Nephron progenitor cell (in vitro differentiated cells): ENCODE results near the gene TMA7B.

Experiments
- DNase-seq: peaks from one replicate; pipeline ENCODE4 v3.0.0; 2021
- H3K27ac Mint-ChIP-seq: 2 replicates; pipeline ENCODE4 v1.8.0; 2021; ENCODE audit warnings: mild to moderate bottlenecking, moderate library complexity, mixed read lengths
- H3K27me3 Mint-ChIP-seq: 2 replicates; pipeline ENCODE4 v1.8.0; 2021; ENCODE audit warnings: mild to moderate bottlenecking, low read depth, mixed read lengths; ENCODE audit not compliant: poor library complexity
- H3K36me3 Mint-ChIP-seq: 2 replicates; pipeline ENCODE4 v1.8.0; 2021; ENCODE audit warnings: low read depth, mixed read lengths
- H3K4me1 Mint-ChIP-seq: 2 replicates; pipeline ENCODE4 v1.8.0; 2021; ENCODE audit warnings: mixed read lengths
- H3K4me3 Mint-ChIP-seq: 2 replicates; pipeline ENCODE4 v1.8.0; 2021; ENCODE audit warnings: mild to moderate bottlenecking, moderate library complexity, mixed read lengths
- H3K9me3 Mint-ChIP-seq: 2 replicates; pipeline ENCODE4 v1.8.0; 2021; ENCODE audit warnings: mild to moderate bottlenecking, moderate library complexity, mixed read lengths
- TF ChIP-seq, protein P1 (sequence below): fragments of 200-600 bp; sonication (generic); IDR thresholded peaks from 2 replicates; pipeline ENCODE4 v1.5.0; 2021; ENCODE audit warnings: antibody characterized with exemption

TMA7B gene

DNA sequence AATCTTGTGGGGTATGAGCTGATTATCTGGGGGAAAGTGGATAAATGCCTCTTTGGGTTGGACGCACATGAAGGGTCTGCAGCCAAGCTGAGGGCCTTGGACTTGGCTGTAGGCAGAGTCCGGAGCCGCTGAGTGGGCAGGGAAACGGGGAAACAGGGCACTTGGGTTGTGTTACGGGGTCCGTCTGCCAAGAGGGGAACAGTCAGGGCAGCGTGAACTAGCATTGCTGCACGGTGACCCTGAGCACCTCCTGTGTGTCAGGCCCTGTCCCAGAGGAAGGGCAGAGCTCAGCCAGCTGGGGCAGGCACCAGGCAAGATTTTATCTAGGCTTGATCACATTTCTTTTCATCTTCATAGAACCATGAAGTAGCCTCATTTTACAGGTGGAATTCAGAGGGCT lies 46.4 kb downstream of the TMA7B start:
- DNase-seq = no peak
- H3K4me1 Mint-ChIP-seq = peaks cover 92% of the 10 kb centered on the region
- peak overlapping the region; percentile 95 for H3K27ac Mint-ChIP-seq
- H3K4me3 Mint-ChIP-seq = no peak overlapping the region
- H3K27me3 Mint-ChIP-seq = peaks cover 15% of the 10 kb centered on the region
- no peaks in the 10 kb centered on the region for H3K9me3 Mint-ChIP-seq
- H3K36me3 Mint-ChIP-seq = no peaks in the 10 kb centered on the region
- TF ChIP-seq, protein P1, sequence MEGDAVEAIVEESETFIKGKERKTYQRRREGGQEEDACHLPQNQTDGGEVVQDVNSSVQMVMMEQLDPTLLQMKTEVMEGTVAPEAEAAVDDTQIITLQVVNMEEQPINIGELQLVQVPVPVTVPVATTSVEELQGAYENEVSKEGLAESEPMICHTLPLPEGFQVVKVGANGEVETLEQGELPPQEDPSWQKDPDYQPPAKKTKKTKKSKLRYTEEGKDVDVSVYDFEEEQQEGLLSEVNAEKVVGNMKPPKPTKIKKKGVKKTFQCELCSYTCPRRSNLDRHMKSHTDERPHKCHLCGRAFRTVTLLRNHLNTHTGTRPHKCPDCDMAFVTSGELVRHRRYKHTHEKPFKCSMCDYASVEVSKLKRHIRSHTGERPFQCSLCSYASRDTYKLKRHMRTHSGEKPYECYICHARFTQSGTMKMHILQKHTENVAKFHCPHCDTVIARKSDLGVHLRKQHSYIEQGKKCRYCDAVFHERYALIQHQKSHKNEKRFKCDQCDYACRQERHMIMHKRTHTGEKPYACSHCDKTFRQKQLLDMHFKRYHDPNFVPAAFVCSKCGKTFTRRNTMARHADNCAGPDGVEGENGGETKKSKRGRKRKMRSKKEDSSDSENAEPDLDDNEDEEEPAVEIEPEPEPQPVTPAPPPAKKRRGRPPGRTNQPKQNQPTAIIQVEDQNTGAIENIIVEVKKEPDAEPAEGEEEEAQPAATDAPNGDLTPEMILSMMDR = no peak

DNA sequence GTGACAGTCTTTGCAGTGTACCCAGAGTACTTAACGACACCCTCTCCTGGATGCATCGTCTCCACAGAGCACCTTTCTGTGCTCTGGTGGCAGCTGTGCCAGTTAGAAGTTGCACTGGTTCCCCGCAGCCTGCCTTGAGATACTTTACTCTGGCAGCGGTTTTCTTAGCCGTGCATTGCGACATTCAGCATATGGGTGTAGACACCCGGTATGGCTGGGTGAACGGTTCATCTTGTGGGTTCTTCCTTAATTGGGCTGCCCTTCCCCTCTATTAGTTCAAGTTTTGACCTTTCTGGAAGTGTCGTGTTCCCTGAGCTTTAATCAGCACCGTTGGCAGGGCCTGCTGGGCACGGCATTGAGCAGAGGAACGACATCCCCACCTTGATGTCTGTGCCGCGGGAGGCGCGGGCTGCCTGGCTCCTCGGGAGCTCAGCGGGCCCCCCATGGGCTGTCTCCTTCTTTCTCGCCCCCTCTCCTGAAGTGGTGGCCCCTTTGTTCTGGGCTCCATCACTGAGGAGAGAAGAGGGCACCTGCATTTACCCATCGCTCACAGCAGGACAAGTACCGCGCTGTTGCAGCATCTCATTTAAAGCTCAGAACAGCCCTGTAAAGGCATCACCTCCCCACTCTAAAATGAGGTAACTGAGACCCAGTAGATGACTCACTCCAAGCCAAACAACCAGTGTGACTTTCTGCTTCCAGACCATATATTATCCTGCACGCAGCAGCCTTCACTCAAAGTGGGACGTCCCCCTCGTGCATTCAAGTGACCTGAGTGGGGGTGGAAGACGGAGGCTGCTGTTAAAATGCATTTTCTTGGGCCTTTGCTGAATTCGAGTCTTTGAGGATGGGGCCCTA lies 47.9 kb downstream of the TMA7B start:
- H3K4me1 Mint-ChIP-seq = peaks cover 81% of the 10 kb centered on the region
- TF ChIP-seq, protein P1 = no peak
- H3K27ac Mint-ChIP-seq = no peak overlapping the region
- no peak for DNase-seq
- H3K4me3 Mint-ChIP-seq = no peak overlapping the region
- H3K36me3 Mint-ChIP-seq = peaks cover 2% of the 10 kb centered on the region
- peaks cover 12% of the 10 kb centered on the region for H3K27me3 Mint-ChIP-seq
- H3K9me3 Mint-ChIP-seq = no peaks in the 10 kb centered on the region

DNA sequence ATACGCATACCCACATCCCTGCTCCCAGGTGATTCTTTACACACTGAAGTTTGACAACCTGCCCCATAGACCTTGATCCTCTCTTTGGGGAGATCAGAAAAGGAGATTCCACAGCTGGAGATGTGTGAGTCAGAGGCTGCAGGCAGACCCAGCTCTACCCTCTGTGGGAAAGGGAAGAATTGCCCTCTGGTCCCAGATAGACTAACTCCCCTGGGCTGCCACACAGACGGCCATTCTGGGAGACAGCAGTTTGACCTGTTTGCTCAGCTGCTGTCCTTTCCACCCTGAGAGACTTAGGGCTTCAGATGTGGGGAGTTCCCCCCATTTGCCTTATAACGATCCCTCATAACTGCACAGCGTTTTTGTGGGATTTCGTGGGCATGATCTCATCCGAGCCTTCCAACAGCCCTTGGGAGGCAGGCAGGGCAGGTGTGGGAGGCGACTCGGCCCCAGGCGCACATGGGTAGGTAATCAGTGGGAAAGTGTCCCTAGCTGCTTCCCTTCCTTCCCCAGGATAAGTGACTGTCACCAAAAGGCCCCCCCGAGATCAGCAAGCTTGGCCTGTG lies 48.6 kb downstream of the TMA7B start:
- no peak for DNase-seq
- no peaks in the 10 kb centered on the region for H3K9me3 Mint-ChIP-seq
- H3K27ac Mint-ChIP-seq = peak overlapping the region; percentile 94
- H3K27me3 Mint-ChIP-seq = peaks cover 12% of the 10 kb centered on the region
- H3K4me3 Mint-ChIP-seq = peak overlapping the region; percentile 53
- TF ChIP-seq, protein P1 = no peak
- H3K36me3 Mint-ChIP-seq = peaks cover 5% of the 10 kb centered on the region
- peaks cover 74% of the 10 kb centered on the region for H3K4me1 Mint-ChIP-seq

DNA sequence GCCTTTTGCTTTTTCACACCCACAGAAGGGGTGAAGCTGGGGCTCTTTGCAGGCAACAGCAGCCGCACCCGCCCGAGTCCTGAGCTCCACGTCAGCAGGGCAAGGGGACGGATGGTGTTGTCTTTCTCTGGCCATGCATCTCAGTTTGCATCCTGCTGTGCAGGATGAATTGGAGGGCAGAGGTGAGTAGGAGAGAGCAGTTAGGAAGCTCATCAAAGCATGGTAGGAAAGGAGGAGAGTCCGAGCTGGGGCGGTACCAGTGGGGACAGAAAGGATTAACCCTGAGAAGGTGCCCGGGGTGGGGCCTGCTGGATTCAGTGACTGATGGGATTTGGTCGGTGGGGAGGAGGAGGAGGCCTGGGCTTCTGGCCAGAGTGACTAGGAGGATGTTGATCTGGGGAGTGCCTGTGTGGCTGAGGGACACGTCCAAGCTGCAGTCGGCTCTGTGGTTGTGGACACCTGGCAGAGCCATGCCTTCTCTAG lies 49.1 kb downstream of the TMA7B start:
- peaks cover 5% of the 10 kb centered on the region for H3K36me3 Mint-ChIP-seq
- peak; percentile 42 for DNase-seq
- TF ChIP-seq, protein P1 = no peak
- H3K4me3 Mint-ChIP-seq = peak overlapping the region; percentile 53
- peaks cover 12% of the 10 kb centered on the region for H3K27me3 Mint-ChIP-seq
- H3K27ac Mint-ChIP-seq = peak overlapping the region; percentile 94
- H3K4me1 Mint-ChIP-seq = peaks cover 71% of the 10 kb centered on the region
- no peaks in the 10 kb centered on the region for H3K9me3 Mint-ChIP-seq

DNA sequence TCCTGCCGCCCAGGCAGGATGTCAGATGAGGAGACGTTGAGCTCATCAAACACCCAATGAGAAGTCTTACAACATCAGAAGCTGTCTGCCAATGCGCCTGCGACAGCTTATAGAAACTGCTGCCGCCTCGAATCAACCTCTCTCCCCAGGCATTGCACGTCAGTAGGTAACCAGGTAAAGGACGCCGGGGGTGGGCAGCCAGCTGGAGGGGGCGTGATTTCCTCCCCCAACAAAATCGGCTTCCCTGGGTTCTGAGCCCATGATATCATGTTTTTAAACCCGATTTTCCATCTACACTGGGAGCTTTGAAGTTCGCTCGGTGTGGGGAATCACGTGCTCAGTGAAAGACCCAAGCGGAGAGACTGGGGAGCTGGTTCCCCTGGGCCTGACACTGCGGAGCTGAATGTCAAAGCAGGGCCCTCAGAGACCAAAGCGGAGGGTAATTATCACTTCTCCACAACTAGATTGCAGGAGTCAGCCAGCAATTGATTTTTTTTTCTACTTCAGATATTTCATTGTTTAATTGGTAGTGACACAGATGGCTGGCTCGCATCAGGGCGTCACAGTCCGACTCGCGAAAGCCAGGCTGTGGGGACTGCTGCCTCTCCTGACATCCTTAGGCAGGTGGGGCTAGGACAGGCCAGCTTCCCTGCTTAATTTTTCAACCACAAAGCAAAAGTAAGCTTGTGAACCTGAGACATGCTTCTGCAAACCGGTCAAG lies 49.9 kb downstream of the TMA7B start:
- DNase-seq = no peak
- TF ChIP-seq, protein P1 = no peak
- Mint-ChIP-seq H3K9me3 (no peaks in the 10 kb centered on the region), H3K4me3 (peak overlapping the region; percentile 53), H3K27ac (peak overlapping the region; percentile 84), H3K36me3 (peaks cover 5% of the 10 kb centered on the region), H3K27me3 (peaks cover 10% of the 10 kb centered on the region), H3K4me1 (peaks cover 73% of the 10 kb centered on the region)
